Fibroblast of the aortic adventitia (primary cell): ENCODE data around the gene RHEX. TPM values are rescaled to one million over a fixed set of nuclear protein-coding genes. Genes with fewer than 3 reads are reported as not detected.

Source experiments
- DNase-seq: peaks from one replicate; pipeline ENCODE4 v3.0.0-alpha.2; 2010; ENCODE audit warnings: low read depth
- H3K4me3 ChIP-seq: 2 replicates; pipeline ENCODE4 v1.5.1; 2011; ENCODE audit warnings: low read depth, mild to moderate bottlenecking, control low read depth, low read length, moderate library complexity
- total RNA-seq: library from RNA; depleted of rRNA; stranded (reverse); fragments of >200 nt; gene quantifications from 2 replicates; pipeline ENCODE4 v1.2.3, GENCODE V29; 2012; ENCODE audit warnings: low replicate concordance
- TF ChIP-seq, protein P1 (sequence below): IDR thresholded peaks from 2 replicates; pipeline ENCODE4 v1.5.1; 2011; ENCODE audit warnings: mild to moderate bottlenecking, low read length, control low read depth, inconsistent platforms; ENCODE audit not compliant: insufficient read depth

Gene RHEX
- total RNA-seq, 1 donor: not detected

DNA sequence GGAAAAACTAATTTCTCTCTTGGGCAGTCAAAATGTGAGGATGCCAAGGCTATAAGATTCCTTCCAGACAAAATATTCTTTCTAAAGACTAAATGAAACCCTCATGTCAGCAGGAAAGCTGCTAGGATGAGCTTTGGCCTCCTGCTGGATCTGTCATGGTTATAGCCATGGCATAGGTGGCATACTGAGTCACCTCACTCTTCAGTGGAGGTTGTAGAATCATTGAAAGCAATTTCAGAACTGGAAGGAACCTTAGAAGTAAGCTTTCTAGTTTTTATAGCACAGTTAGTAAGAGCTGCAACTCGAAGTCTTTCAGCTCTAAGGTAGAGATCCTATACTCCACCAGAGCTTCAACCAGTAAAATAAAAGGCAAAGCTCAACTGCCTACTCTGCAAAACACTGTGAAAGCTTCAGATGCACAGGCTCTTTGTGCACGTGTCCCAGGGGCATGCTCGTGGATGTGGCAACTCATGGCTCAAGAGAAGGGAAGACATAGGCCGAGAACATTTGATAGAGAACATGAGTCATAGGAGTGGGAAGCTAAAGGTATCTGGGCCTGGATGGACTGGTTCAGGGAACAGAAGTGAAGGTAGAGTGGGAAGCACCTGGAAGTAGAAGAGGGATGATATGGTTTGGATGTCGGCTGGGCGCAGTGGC is 58.4 kb downstream of the RHEX start:
- DNase-seq: no peak
- no peak overlapping the region for H3K4me3 ChIP-seq
- TF ChIP-seq, protein P1, sequence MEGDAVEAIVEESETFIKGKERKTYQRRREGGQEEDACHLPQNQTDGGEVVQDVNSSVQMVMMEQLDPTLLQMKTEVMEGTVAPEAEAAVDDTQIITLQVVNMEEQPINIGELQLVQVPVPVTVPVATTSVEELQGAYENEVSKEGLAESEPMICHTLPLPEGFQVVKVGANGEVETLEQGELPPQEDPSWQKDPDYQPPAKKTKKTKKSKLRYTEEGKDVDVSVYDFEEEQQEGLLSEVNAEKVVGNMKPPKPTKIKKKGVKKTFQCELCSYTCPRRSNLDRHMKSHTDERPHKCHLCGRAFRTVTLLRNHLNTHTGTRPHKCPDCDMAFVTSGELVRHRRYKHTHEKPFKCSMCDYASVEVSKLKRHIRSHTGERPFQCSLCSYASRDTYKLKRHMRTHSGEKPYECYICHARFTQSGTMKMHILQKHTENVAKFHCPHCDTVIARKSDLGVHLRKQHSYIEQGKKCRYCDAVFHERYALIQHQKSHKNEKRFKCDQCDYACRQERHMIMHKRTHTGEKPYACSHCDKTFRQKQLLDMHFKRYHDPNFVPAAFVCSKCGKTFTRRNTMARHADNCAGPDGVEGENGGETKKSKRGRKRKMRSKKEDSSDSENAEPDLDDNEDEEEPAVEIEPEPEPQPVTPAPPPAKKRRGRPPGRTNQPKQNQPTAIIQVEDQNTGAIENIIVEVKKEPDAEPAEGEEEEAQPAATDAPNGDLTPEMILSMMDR: no peak

DNA sequence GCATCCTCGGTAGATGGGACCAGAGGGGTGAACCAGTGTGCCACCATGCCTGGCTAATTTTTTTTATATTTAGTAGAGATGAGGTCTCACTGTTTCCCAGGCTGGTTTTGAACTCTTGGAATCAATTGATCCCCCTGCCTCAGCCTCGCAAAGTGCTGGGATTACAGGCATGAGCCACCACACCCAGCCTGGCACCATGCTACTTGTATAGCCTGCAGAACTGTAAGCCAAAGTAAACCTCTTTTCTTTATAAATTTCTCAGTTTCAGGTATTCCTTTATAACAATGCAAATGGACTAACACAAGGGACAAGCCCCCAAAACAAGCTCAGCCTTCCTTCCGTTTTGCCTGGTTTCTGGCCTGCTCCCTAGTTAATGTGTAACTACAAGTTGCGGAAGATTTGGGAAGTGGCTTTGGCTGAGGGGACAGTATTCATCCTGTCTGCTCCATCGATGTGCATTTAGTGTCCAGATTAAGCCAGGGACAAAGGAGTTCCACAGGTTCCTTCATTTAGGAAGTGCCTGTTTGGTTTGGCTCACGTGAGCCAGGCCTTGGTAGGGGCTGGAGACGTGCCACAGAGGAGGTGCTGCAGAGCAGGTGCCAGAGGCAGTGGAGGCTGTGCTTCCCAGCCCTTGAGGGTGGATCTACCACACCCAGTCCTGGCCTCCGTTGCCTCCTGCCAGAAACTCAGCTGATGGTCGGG is 59.8 kb downstream of the RHEX start:
- TF ChIP-seq, protein P1: no peak
- DNase-seq: no peak
- no peak overlapping the region for H3K4me3 ChIP-seq

DNA sequence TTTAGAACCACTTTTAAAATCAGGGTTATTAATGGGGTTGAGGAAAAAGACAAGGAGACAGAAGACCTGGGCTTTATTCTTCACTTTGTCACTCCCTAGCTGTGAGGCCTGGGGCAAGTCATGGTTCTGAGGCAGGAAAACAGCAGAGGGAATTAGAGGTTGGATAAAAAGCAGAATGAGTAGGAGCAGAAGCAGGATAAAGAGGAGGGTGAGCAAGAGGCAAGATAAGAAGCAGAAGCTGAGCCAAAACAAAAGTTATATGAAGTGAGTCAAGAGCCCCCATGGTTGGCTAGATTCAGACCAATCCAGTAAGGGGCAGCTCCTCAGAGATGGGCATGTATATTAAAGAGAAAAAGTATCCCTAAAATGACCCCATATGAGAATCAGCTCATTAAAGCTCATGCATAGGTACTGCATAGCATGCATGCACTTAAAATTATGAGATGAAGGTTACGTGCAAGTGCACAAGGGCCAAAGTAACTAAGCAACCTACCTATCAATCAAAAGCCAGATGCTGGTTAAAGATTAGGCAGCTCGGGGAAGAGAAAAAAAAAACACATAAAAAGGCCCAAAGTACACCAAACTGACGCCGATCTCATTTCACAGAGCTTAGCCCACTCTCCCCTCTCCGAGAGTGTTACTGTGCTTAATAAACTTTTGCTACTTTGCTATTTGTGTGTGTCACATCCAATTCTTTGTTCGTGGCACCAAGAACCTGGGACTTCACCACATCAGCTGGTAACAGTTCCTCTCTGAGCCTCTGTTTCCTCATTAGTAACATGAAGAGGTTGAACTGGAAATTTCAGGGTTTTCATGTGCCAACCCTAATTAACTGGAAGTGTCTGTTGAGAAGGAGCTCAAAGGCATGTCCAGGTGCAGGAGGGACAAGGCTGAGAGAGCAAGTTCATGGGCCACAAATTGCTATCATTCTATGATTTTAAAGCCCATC is 62.0 kb downstream of the RHEX start:
- TF ChIP-seq, protein P1: no peak
- DNase-seq: peak; percentile 50
- no peak overlapping the region for H3K4me3 ChIP-seq

- no peak for DNase-seq
- TF ChIP-seq, protein P1: no peak
- H3K4me3 ChIP-seq: no peak overlapping the region
These were observed 62.8 kb downstream of the RHEX start for GRCh38 chr1:206115791-206116190.

DNA sequence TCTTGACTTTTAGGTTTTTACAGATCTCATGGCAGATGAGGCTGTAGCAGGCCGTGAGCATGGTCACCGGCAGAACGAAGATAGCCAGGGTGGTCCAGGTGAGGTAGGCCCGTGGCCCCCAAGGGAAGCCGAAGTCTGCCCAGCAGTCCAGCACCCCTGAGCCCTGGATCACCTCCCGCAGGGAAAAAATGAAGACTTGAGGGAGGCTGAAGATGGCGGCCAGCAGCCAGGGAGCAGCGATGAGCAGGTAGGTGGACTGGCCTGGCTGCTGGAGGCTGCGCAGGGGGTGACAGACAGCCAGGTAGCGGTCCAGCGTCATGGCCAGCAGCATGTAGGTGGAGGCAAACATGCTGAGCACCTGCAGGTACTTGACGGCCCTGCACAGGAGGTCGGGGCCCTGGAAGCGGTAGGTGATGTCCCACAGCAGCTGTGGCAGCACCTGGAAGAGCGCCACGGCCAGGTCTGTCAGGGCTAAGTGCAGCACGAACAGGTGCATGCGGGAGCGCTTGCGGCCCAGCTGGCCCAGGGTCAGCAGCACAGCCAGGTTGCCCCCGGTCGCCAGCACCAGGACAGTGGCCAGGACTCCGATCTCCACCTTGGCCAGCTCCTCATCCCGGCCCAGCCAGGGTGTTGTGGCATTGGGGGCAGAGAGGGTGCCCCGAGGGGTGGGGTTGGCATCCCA is 63.4 kb downstream of the RHEX start:
- TF ChIP-seq, protein P1: no peak
- no peak for DNase-seq
- no peak overlapping the region for H3K4me3 ChIP-seq

DNA sequence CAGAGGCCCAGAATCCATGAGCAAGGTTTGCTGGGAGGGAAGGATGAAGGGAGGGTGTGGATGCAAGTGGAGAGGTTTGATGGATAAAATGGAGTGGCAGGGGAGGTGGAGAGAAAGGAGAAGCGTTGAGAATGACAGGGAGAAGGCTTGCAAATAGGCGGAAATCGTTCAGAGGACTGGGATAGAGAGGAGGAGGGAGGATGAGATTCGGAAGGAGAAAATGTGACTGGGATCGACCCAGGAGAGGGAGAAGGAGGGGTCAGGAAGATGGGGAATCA is 63.8 kb downstream of the RHEX start:
- TF ChIP-seq, protein P1: no peak
- peak overlapping the region; percentile 50 for H3K4me3 ChIP-seq
- no peak for DNase-seq
